Mucosa of gallbladder (tissue), 1 donor: Measurements from ENCODE around the gene NFASC. TPM values are rescaled to one million over a fixed set of nuclear protein-coding genes. Genes with fewer than 3 reads are reported as not detected.

Experiments used
- DNase-seq: peaks from one replicate; pipeline ENCODE4 v3.0.0-alpha.2; 2020; ENCODE audit warnings: low spot score
- total RNA-seq: library from RNA; stranded (reverse); gene quantifications from one replicate; pipeline ENCODE4 v1.2.1, GENCODE V29; 2021
- donor health status: DM: no; HTN: no; CAD: no.

The NFASC gene
- total RNA-seq, 1 donor from 2014 or later = 18.0 TPM

DNA sequence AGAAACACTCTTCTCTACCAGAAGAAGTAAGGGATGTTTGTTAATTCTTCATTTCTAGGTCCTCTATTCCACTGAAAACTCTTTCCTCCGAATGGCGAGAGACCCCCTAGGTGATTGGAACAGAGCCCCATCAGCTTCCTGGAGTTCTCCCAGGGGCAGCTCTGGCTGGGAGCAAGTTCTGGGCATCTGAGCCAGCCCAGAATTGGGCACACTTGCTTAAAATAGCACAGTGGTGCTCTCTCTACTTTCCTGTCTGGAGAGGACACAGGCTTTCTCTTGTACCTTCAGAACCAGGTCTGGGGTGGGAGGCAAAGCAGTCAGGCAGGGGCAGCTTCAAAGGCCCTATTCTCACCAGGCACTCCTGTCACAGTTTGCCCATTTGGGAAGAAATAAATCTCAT is 89.2 kb downstream of the NFASC start:
- no peak for DNase-seq

DNA sequence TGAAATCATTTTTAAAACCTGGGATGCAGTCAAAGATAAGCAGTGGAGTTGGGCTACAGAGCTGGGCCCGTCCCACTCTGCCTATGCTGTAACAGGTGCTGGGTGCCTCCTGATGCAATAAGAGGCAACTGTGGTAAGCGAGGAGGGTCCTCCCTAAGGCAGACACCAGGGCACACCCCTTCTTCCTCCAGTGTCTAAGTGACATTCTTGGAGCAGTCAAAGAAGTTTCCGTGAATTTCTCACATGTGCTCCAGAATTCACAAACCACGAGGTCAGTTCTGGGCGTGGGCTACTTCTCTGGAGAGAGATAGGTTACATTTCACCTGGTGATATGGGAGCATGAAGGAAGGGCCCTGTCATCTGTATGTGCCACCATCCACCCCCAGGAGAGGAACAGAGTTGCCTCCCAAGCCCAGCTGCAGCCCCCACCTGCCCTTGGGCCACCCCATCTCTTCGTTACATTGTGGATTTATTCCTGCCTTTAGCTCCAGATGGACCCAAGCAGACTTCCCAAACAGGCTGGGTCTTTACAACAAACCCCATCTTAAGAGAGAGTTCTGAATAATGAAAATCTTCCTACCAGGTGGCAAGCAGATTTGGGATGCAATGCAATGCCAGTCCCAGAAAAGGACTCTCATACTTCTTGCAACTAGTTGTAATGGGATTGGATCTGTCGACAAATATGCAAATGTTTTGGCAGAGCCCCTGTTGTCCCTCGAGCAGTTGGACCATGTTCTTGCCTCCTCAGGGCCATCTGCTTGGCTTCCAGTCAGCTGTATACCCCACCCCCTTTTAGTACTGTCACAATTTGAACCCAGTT is 89.9 kb downstream of the NFASC start:
- no peak for DNase-seq

DNA sequence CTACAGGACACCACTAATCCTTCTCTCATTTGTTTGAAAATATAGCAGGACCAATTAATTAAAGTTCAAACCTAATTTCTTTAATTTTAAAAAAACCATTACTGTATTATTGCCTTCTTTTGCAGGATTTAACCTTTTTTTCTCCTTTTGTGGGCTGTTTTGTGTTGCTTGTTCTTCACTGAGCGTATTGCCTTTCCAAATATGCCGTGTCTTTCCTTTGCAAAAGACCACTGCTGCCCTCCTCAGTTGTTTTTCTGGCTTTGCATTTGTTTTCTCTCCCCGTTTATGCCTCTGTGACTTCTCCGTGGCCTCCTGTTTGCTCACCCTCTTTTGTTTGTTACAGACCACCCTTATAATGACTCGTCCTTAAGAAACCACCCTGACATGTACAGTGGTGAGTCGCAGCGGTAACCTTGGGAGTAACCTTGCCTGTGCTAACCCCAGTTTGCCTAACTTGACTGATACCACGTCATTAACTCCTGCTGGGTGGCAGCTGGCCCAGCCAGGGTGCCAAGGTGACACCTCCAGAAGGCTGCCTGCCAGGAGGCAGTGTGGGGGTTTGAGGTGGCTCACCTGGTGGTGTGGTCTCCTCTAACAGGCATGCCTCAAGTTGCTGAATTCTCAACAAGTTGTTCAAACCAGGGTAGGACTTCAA is 91.2 kb downstream of the NFASC start:
- no peak for DNase-seq

DNA sequence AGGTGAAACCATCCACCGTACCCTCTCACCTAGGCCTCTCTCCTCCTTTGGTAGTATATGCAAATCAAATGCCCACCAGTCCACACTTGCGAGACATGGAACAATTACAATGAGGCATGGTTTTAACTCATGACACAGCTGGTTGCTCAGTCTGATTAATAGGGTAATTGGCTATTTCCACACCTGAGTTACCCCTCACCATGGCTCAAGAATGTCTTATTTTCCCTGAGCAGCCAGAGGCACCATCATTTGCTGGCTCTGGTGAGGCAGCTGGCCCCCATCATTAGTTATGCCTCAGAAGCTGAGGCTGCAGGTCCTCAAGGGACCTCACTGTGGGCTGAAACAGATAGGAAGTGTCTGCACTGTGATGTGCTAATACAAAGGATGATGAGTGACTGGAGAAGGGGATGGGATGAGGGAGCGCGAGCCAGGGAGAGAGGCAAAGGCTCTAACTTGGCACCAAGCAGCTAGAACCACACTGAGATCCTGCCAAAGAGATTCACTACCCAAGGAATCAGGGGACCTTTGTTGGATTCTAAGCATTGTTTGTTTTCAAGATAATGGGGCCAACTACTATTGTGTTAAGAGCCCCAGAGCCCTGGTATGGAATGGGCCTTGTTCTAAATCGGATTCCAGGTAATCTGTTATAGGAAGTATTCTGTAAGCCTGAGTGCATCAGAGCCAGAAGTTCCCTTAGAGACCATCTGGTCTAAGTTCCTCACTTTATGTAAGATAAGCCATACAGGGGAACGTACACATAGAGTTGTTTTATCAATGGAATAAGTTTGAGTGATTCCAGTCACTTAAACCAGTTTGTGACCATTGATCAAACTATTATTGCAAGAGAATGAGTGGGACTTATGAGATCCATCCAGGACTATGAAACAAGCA is 92.3 kb downstream of the NFASC start:
- DNase-seq = no peak

DNA sequence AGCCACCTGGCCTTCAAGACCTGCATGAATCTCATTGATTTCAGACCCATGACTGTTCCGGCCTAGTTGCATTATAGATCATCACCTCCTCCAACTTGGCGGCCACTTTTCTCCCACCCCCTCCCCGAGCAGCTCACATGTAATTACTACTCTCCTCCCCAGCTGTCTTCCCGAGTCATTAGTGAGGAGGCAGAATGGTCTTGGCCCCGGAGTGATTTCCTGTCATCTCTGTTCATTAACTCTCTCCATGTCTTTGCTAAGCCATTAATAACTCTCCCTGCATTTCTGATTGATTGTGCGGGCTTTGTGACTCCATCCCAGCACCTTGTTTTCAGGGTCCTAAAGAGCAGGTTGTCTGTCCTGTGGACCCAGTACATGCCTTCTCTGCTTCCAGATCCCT is 96.8 kb downstream of the NFASC start:
- no peak for DNase-seq

DNA sequence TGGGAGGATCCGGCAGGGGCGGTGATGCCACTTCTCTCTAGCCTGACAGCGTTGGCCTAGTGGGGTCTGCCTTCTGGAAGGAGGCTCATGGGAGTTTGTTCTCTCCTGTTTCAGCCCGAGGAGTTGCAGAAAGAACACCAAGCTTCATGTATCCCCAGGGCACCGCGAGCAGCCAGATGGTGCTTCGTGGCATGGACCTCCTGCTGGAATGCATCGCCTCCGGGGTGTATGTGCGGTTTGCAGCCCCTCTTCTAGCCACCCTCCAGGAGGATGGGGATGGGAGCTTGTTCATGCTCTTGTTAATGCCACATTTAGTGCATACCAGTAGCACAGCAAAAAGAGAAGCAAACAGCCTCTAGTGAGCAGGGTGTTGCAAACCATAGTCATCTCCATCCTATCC is 97.5 kb downstream of the NFASC start:
- DNase-seq = no peak

DNA sequence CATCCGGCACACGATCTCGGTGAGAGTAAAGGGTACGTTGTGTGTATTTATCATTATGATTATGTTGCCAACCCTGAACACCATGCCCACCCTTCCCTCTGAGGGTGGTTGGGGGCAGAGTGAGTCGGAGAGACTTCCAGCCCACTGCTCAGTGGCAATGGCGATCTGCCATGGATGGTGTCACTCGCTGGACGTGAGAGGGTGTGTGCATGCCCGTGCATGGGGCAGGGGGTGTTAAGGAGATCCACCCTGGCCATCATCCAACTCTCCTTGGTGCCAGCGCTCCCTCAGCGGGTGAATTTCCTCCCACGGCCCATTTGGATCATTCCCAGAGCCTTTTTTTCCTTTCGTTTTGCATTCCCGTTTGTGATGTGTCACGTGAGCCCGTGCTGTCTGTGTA is 98.3 kb downstream of the NFASC start:
- no peak for DNase-seq

DNA sequence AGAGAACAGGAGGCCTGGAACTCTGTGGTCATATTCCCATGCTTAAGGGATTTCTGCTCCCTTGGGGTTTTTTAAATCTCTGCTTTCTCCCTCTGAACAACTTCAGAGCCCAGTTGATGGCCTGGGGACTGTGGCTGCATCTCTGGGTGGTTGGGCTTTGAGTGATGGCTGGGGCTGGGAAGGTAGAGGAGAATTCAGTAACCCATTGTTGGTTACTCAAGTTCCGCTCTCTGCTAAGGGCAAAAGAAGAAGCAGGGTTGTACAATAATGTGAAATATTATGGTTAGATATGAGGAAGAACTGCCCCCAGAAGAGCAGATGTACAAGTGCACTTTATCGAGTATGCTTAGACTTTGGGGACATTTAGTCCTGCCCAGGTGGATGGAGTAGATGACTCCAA is 100.3 kb downstream of the NFASC start:
- no peak for DNase-seq

DNA sequence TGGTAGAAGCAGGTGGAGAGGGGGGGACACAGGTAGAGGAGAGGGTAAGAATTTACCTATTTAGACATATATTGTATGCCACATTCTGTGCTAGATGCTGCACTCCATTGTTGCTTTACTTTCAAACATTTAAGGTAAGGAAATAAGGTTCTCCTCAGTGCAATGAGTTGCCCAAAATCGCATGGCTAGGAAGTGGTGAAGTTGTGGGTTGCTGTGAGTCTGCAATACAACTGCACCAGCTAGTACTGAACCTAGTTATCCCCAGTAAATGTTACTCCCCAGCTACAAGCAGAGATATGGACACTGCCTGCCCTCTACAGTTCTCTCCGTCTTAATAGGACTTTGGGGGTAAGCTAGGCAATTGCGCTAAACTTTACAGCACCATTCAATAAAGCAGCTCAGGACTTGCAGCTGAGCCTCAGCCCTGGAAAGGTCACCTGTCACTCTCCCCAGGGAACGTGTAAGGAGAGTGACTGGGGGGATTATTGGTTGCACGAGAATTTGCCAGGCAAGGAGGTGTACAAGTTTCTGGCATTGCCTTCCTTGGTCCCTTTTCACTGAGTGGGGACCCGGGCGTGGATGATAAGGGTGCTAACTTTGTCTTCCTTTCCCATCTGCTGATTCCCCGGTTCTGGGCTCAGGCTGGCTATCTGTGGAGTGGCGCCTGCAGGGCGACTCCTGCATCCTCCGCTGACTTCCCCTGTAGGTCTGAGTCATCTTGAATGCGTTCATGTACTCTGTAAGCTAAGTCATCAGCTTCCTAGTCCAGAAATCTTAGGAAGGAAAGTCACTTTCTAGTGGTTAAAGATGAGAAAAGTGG is 101.1 kb downstream of the NFASC start:
- no peak for DNase-seq

DNA sequence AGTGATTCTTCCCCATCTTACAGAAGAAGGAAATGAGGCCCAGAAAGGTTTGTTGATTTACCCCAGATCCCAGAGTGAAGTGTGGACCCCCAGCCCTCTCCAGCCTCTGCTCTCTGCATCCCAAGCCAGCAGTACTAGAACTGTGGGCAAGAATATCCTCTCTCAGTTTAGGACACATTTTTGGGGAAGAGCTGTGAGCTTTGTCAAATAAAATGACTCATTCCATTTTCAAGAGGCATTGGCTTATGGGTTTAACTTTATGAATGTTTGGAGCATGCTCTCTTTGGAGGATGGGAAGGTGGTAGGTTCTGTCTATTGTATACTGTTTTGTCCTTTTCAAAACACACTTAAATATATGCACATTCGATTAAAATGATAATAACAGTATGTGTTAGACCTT is 101.8 kb downstream of the NFASC start:
- no peak for DNase-seq

DNA sequence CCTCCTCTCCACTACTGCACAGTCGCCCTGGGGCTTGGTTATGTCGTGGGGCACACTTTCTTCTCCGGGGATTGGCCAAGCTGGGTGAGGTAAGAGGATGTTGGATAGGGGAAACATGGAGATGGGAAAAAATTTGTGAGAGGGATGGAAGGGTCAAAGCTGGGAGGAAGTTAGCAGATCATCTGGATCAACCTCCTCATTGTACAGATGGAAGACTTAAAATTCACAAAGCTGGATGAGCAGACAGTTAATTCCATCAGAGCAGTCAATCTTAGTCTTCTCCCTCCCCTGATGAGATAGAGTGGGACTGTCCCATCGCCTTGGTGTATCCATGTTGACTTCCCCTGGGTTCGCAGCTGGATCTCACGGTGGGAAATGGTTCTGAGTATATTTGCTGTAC is 102.8 kb downstream of the NFASC start:
- no peak for DNase-seq

DNA sequence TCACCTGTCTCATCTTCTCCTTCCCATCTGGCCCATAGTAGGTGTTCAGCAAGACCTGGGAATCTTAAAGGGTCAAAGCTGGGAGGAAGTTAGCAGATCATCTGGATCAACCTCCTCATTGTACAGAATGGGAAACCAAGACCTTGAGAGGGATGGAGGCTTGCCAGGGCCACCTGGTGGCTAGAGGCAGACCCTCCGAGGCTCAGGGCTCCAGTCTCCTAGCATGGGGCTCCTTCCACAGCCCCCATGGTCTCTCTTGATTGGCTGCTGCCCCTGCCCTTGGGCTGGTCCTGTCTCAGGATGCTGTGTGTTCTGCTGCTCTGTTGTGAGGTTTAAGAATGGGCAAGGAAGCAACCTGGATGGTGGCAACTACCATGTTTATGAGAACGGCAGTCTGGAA is 103.7 kb downstream of the NFASC start:
- DNase-seq = no peak

DNA sequence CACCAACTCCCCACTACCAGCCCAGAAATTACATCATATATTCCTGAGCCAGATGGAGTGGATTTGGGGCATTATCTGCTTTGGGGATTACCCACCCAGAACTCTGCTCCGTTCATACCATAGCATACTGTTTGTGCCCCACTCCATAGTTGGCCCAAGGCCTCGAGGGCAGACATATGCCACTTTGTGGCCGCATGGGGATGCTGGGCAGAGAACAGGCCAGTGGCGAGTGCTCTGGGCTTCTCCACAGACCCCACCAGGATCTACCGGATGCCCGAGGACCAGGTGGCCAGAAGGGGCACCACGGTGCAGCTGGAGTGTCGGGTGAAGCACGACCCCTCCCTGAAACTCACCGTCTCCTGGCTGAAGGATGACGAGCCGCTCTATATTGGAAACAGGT is 104.4 kb downstream of the NFASC start:
- no peak for DNase-seq

DNA sequence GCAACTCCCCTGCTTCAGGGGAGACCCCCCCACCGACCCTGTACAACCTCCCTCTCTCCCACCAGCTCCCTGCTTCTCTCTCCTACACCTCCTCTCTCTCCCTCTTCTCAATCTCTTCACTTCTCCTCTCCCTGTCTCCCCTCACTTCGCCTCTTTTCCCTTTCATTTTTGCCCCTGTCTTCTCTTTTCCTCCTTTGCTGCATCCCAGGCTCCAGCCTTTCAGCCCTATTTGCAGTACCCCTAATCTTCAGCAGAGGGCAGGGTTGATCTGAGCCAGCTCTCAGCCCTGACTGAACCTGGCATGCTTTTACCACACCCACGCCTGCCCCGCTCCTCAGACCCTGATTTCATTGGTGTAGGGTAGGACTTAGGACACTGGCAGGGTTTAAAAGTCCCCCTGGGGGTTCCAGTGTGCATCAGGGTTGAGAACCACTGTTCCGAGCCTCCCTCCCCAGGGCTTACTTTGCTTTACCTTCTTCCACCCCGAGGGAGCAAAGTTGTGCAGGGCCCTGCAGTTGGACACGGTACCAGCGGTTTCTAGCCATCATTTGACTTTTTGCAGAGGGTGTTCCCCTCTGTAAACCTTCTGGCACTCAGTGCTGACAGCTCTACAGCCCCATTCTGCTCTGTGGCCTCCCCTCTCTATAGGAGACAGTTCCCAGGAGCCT is 105.0 kb downstream of the NFASC start:
- DNase-seq = peak; percentile 55

DNA sequence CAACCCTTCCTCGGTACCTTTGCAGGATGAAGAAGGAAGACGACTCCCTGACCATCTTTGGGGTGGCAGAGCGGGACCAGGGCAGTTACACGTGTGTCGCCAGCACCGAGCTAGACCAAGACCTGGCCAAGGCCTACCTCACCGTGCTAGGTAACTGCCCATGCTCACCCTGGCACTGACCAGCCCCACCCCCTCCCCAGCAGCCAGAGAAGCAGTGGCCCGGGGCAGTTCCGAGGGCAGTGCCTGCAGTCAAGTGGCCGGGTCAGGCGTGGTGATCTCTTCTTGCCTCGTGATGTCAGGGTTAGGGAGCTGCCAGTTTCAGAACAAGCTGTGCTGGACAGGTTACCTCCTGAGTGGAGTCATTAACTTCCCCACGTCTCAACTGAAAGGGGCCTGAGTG is 106.0 kb downstream of the NFASC start:
- no peak for DNase-seq

DNA sequence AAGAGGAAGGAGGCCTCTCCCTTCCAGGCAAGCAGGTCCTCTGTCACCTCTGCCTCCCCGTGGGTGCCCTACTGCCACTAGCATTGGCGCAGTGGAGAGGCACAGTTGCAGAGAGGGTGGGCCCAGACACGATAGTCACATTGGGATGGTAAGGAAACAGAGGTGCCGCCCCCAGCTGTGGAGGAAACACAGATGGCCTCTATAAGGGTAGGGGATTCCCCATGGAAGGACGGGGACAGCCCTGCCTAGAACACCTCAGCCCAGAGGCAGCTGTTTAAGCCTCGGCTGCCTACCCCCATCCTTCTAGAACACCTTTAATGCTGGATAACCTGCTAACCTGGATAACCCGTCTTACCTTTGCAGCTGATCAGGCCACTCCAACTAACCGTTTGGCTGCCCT is 106.7 kb downstream of the NFASC start:
- no peak for DNase-seq

DNA sequence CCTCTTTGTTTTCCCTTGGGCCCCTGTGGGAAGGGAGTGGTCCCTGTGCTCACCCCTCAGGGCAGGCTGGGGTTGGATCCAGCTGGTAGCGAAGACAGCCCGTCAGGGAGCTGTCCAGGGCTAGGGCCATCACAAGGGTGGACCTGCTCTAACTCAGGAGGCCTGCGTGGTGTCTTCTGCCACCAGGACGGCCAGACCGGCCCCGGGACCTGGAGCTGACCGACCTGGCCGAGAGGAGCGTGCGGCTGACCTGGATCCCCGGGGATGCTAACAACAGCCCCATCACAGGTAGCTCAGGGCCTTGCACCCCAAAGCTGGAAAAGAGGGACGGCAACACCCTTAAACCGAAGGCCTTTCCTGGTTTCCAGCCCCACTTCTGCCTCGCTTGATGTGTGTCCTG is 108.1 kb downstream of the NFASC start:
- no peak for DNase-seq

DNA sequence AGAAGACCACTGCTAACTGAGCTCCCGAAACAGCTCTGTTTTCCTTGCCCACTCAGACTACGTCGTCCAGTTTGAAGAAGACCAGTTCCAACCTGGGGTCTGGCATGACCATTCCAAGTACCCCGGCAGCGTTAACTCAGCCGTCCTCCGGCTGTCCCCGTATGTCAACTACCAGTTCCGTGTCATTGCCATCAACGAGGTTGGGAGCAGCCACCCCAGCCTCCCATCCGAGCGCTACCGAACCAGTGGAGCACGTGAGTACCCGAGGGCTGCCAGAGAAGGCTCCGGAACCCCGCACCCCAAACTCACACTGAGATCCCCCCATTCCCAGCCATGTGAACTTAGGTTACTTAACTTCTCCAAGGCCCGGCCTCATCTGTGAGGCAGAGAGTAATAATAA is 108.6 kb downstream of the NFASC start:
- DNase-seq = no peak

DNA sequence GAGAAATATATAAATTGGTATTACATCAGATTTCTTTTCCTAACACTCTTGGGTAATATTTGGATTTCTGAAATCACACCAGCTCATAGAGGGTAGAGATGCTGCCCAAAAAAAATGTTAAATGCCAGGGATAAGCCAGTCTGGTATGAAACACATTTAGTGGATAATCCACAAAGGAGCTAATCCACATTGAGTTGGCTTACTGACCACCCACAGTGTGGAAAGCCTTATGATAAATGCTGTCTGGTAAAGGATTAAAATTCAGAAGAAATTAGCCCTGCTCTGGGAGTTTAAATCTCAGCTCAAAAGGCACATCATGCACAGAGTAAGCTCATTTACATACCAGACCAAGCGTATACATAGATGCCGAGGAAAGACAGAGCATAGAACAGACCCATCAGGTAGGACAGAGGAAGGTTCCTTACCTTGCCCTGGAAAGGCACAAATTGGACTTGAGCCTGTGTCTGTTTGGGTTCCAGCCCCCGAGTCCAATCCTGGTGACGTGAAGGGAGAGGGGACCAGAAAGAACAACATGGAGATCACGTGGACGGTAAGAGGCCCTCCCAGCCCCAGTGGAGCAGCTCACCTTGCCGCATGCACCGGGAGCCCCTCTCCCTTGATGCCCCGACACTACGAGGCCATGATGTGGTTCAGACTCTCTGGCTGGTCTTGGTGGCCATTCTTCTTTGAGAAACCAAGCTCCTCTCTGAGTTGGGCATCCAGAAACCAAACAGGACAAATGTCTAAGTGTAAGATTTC is 109.4 kb downstream of the NFASC start:
- no peak for DNase-seq

DNA sequence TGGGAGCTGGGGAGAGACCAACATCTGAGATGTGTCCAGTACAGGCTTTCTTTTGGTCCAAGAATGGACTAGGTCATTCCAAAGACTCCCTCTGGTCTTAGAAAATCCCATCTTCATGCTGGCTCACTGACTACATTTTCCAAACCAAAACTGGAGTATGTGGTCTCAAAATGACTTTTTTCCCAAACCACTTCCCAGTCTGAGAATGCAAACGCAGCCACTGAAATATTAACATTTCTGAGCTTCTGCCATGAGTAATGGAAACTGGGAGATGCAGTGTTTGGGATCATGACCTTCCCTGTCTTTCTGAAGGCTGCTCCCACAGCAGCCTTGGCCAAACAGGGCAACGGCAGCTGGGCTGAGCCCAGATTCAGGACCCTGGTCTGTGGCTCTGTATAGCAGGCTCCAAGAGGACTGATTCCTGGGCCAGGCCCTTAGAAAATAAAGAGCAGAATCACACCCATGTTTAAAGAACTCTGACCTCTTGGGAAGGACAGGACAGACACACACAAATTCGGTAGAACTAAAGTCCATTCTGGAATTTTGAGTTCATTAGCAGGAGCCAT is 110.3 kb downstream of the NFASC start:
- no peak for DNase-seq
